Adrenal gland (tissue), 12 donors: ENCODE results near the gene CNTN5. TPM values are rescaled to one million over a fixed set of nuclear protein-coding genes. Genes with fewer than 3 reads are reported as not detected.

Experiments used
- DNase-seq, 7 donors: peaks; one replicate each; pipeline ENCODE4 v3.0.0-alpha.2; 2019 to 2020
- H3K27ac ChIP-seq, 5 donors: fragments of 200-600 bp; sonication (generic) in 4 of 5; 1 replicate in 3 of 5; 2 replicates in 2 of 5; pipeline versions ENCODE4 v1.5.1 to v1.8.0; 2016 to 2020; ENCODE audit warnings: mild to moderate bottlenecking in 1 of 5
- H3K27me3 ChIP-seq: fragments of 200-600 bp; 2 replicates; pipeline ENCODE4 v1.8.0; 2021
- H3K36me3 ChIP-seq, 2 donors: fragments of 200-600 bp; replicated peaks in 1 of 2; 1 replicate in 1 of 2; 2 replicates in 1 of 2; pipeline versions ENCODE4 v1.5.1 to v1.8.0; 2018 to 2022
- H3K4me1 ChIP-seq, 2 donors: fragments of 200-600 bp; replicated peaks in 1 of 2; 1 replicate in 1 of 2; 2 replicates in 1 of 2; pipeline versions ENCODE4 v1.5.1 to v1.8.0; 2018 to 2021
- H3K4me3 ChIP-seq, 4 donors: fragments of 200-600 bp; sonication (generic) in 3 of 4; one replicate each; pipeline ENCODE4 v1.5.1; 2016 to 2018
- H3K9me3 ChIP-seq, 3 donors: fragments of 200-600 bp; sonication (generic) in 1 of 3; replicated peaks in 1 of 3; 1 replicate in 2 of 3; 2 replicates in 1 of 3; pipeline versions ENCODE4 v1.5.1 to v1.8.0; 2016 to 2021
- POLR2A ChIP-seq, 2 donors: fragments of 450-650 bp; IDR thresholded peaks; one replicate each; pipeline ENCODE4 v1.6.1; 2017; ENCODE audit warnings: antibody characterized with exemption in 2 of 2, mild to moderate bottlenecking in 2 of 2, moderate library complexity in 1 of 2
- WGBS, 4 donors: extraction: QIAGEN DNeasy Blood & Tissue Kit in 2 of 4; methylation state at CpG; one replicate each; pipeline versions ENCODE4 v1.1.5 to v1.1.7; 2013 to 2017; 5-methylcytosine and 5-hydroxymethylcytosine counted together
- intact Hi-C, 2 donors: fragments of 100-400 bp; cut with DNase I; formaldehyde crosslinking; loops; one replicate each; pipeline versions ENCODE4 v1.14.1 to v1.15.0; 2022 to 2023
- polyA plus RNA-seq, 3 donors: library from polyadenylated mRNA; stranded (reverse); fragments of 200-250 nt in 2 of 3; fragments of 350-450 nt in 1 of 3; fragmentation: Illumina TruSeq in 1 of 3; extraction: RNeasy Lipid Tissue Mini Kit (QIAGEN cat#74804) in 1 of 3; gene quantifications; one replicate each; pipeline ENCODE4 v1.2.3, GENCODE V29; 2013 to 2014
- total RNA-seq, 9 donors: library from RNA; depleted of rRNA in 4 of 9; stranded (reverse); fragments of >200 nt in 4 of 9; fragments of 120-200 nt in 1 of 9; fragmentation: NEBNext Ultra II Directional in 1 of 9; extraction: Animal tissue kit (Norgen Biotek cat#: 25700) in 1 of 9; gene quantifications; one replicate each; pipeline versions ENCODE4 v1.1.0 to v1.2.4, GENCODE V29; 2013 to 2023
- TF ChIP-seq, protein P1 (sequence below), 6 experiments: fragments of 450-650 bp in 4 of 6; fragments of 200-600 bp in 2 of 6; sonication (generic) in 1 of 6; IDR thresholded peaks; 1 replicate in 5 of 6; 2 replicates in 1 of 6; pipeline versions ENCODE4 v1.5.1 to v1.8.0; 2016 to 2021; ENCODE audit warnings: antibody characterized with exemption in 6 of 6, mild to moderate bottlenecking in 2 of 6, moderate library complexity in 1 of 6
- donor health status: healthy with polysubstance abuse.
- donor health status: Bipolar disorder and iron deficiency.
- donor health status: DM: yes; HTN: yes; CAD: no.
- donor health status: DM: no; HTN: no; CAD: no.
- donor health status: DM: no; HTN: no; CAD: no.
- donor health status: DM: yes; HTN: yes; CAD: no.

The CNTN5 gene
- total and polyA plus RNA-seq, 12 donors = 0.07 to 107 (median 0.30) TPM; not detected in 8

DNA sequence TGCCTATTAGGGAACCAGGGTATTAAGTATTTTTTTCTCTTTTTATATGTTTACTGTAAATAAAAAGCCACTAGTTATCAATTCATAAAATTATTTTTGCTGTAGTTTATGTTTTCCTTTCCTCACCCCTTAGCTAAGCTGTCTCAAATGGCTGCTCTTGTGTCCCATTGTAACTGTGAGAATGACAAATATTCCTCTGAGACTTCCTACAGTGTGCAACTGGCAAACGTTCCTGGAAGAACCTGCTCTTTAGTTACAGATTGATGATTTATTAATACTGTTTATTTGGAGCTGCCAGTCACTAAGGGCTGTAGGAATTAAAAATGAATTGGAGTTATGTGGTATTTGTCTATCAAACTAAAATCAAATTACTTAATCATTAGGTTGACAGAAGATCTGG, 990.9 kb downstream of the CNTN5 start:
- H3K36me3 ChIP-seq = no peaks in the 10 kb centered on the region
- WGBS, 4 donors = 4 to 11% (median 7%) methylated on average over 1 of the region's 1 CpG
- H3K27ac ChIP-seq = no peak overlapping the region
- no peak overlapping the region for H3K4me3 ChIP-seq
- TF ChIP-seq POLR2A (IDR thresholded peaks at IDR 0.05) = no peak
- TF ChIP-seq, protein P1, sequence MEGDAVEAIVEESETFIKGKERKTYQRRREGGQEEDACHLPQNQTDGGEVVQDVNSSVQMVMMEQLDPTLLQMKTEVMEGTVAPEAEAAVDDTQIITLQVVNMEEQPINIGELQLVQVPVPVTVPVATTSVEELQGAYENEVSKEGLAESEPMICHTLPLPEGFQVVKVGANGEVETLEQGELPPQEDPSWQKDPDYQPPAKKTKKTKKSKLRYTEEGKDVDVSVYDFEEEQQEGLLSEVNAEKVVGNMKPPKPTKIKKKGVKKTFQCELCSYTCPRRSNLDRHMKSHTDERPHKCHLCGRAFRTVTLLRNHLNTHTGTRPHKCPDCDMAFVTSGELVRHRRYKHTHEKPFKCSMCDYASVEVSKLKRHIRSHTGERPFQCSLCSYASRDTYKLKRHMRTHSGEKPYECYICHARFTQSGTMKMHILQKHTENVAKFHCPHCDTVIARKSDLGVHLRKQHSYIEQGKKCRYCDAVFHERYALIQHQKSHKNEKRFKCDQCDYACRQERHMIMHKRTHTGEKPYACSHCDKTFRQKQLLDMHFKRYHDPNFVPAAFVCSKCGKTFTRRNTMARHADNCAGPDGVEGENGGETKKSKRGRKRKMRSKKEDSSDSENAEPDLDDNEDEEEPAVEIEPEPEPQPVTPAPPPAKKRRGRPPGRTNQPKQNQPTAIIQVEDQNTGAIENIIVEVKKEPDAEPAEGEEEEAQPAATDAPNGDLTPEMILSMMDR (IDR thresholded peaks at IDR 0.05) = no peak
- no peaks in the 10 kb centered on the region for H3K9me3 ChIP-seq
- no peaks in the 10 kb centered on the region for H3K27me3 ChIP-seq
- no peaks in the 10 kb centered on the region for H3K4me1 ChIP-seq
- intact Hi-C loops = no loop called here
- no peak for DNase-seq

DNA sequence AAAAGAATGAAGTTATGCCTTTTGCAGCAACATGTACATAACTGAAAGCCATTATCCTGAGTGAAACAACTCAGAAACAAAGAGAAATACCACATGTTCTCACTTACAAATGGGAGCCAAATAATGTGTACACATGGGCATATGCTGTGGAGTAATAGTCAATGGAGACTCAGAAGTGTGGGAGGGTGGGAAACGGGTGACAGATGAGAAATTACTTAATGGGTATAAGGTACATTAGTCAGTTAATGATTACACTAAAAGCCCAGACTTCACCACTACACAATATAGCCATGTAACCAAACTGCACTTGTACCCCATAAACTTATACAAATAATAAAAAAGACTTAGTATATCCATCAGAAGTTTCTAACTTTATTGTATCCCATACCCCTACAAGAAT, 992.3 kb downstream of the CNTN5 start:
- intact Hi-C loops = no loop called here
- TF ChIP-seq POLR2A (IDR thresholded peaks at IDR 0.05) = no peak
- TF ChIP-seq, protein P1 (IDR thresholded peaks at IDR 0.05) = no peak
- Histone ChIP-seq H3K27me3 (no peaks in the 10 kb centered on the region), H3K9me3 (no peaks in the 10 kb centered on the region), H3K27ac (no peak overlapping the region), H3K4me3 (no peak overlapping the region), H3K4me1 (no peaks in the 10 kb centered on the region), H3K36me3 (no peaks in the 10 kb centered on the region)
- no peak for DNase-seq
- 77 to 89% (median 82%) methylated on average over 1 of the region's 1 CpG for WGBS, 4 donors

DNA sequence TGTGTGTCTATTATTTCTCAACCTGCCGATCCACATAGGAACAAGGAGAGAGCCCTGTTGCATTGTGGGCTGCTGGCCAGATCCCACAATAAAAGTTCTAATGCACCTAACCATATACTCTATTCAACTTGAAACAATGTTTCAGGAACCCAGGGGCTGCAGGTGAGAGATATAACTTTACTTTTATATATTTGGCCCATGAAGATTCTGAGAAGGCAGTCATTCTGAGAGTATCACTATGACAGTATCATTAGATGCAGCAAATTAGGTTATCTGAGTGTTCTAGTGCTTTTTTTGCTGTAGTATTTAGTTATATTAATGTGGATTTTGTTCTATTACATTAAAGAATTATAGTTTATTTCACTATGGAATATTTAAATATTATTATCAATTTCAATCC, 1011.2 kb downstream of the CNTN5 start:
- no peaks in the 10 kb centered on the region for H3K9me3 ChIP-seq
- no peak overlapping the region for H3K27ac ChIP-seq
- H3K27me3 ChIP-seq = no peaks in the 10 kb centered on the region
- H3K4me3 ChIP-seq = no peak overlapping the region
- 91 to 100% (median 96%) methylated on average over 1 of the region's 1 CpG for WGBS, 4 donors
- intact Hi-C loops = no loop called here
- no peak for DNase-seq
- no peak for TF ChIP-seq POLR2A (IDR thresholded peaks at IDR 0.05)
- TF ChIP-seq, protein P1 (IDR thresholded peaks at IDR 0.05) = no peak
- no peaks in the 10 kb centered on the region for H3K36me3 ChIP-seq
- H3K4me1 ChIP-seq = no peaks in the 10 kb centered on the region

DNA sequence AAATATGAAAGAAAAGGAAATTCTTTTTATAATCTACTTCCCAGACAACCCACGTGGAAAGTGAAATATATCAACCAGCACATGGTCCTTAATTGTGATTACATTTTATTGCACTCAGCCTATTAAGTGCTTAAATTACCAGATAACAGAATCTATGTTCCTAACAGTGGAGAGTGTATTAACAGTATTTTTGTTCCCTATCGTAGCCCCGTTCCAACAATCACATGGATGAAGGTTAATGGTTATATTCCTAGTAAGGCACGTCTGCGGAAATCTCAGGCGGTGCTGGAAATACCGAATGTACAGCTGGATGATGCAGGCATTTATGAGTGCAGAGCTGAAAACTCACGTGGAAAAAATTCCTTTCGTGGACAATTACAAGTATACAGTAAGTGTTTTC, 1040.3 kb downstream of the CNTN5 start:
- no peak overlapping the region for H3K4me3 ChIP-seq
- no peaks in the 10 kb centered on the region for H3K9me3 ChIP-seq
- intact Hi-C loops = no loop called here
- 73 to 82% (median 79%) methylated on average over 9 of the region's 9 CpGs for WGBS, 4 donors
- TF ChIP-seq POLR2A (IDR thresholded peaks at IDR 0.05) = no peak
- TF ChIP-seq, protein P1 (IDR thresholded peaks at IDR 0.05) = no peak
- H3K36me3 ChIP-seq = no peaks in the 10 kb centered on the region
- no peak overlapping the region for H3K27ac ChIP-seq
- no peaks in the 10 kb centered on the region for H3K27me3 ChIP-seq
- no peak for DNase-seq
- H3K4me1 ChIP-seq = no peaks in the 10 kb centered on the region
